SK-N-MC (cell line): Measurements from ENCODE around the gene PHF23.

Experiments used
- DNase-seq: peaks from one replicate; pipeline ENCODE4 v3.0.0-alpha.2; 2011; ENCODE audit warnings: low read depth, low spot score
- H3K27ac ChIP-seq: fragments of 200-600 bp; sonication (generic); 2 replicates; pipeline ENCODE4 v1.5.1; 2016; ENCODE audit warnings: mixed run types
- H3K36me3 ChIP-seq: fragments of 200-600 bp; sonication (generic); 2 replicates; pipeline ENCODE4 v1.6.1; 2017; ENCODE audit warnings: antibody characterized with exemption, low read length, mixed read lengths; ENCODE audit not compliant: insufficient read depth
- H3K4me3 ChIP-seq: fragments of 200-600 bp; sonication (generic); 2 replicates; pipeline ENCODE4 v1.5.1; 2016
- H3K9ac ChIP-seq: fragments of 200-600 bp; sonication (generic); 2 replicates; pipeline ENCODE4 v1.8.0; 2017; ENCODE audit warnings: mixed run types, mixed read lengths; ENCODE audit not compliant: insufficient read length
- H3K9me3 ChIP-seq: fragments of 200-600 bp; sonication (generic); 2 replicates; pipeline ENCODE4 v1.6.1; 2017; ENCODE audit warnings: low read depth, mild to moderate bottlenecking, antibody characterized with exemption, low read length, moderate library complexity, mixed read lengths
- EZH2 ChIP-seq: fragments of 200-600 bp; sonication (generic); IDR thresholded peaks from one replicate; pipeline ENCODE4 v1.6.1; 2017; ENCODE audit warnings: antibody characterized with exemption
- FOXP2 ChIP-seq: optimal IDR thresholded peaks from 2 replicates; pipeline ENCODE3; 2011; ENCODE audit warnings: mild to moderate bottlenecking, moderate library complexity; ENCODE audit not compliant: insufficient read depth; ENCODE audit errors: extremely low read length, control extremely low read depth
- POLR2AphosphoS5 ChIP-seq: IDR thresholded peaks from 2 replicates; pipeline ENCODE4 v1.6.1; 2012; ENCODE audit warnings: mild to moderate bottlenecking, low read depth, low read length, borderline replicate concordance

PHF23 gene

GRCh38 chr17:7280519-7281073, 41.3 kb upstream of the PHF23 start:
- H3K27ac ChIP-seq: no peak overlapping the region
- H3K36me3 ChIP-seq: no peaks in the 10 kb centered on the region
- H3K9ac ChIP-seq: peak overlapping the region; percentile 13
- TF ChIP-seq FOXP2 (no peak), EZH2 (no peak), POLR2AphosphoS5 (no peak)
- no peaks in the 10 kb centered on the region for H3K9me3 ChIP-seq
- DNase-seq: no peak
- H3K4me3 ChIP-seq: peak overlapping the region; percentile 87

DNA sequence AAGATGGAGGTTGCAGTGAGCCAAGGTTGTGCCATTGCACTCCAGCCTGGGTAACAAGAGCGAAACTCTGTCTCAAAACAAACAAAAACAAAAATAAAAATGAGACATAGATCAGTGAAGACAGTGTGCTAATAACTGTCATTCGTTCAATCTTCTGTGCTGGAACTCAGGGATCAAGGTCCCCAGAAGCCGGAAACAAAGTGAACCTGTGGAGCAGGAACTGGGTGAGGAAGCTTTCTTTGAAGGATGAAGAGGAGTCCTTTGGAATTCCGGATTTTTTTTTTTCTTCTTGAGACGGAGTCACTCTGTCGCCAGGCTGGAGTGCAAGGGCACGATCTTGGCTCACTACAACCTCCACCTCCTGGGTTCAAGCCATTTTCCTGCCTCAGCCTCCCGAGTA, 40.2 kb upstream of the PHF23 start:
- DNase-seq: no peak
- Histone ChIP-seq H3K4me3 (no peak overlapping the region), H3K9me3 (no peaks in the 10 kb centered on the region), H3K27ac (no peak overlapping the region), H3K36me3 (no peaks in the 10 kb centered on the region), H3K9ac (no peak overlapping the region)
- TF ChIP-seq EZH2 (no peak), POLR2AphosphoS5 (no peak), FOXP2 (no peak)

GRCh38 chr17:7266784-7267183, 27.5 kb upstream of the PHF23 start:
- no peak overlapping the region for H3K27ac ChIP-seq

DNA sequence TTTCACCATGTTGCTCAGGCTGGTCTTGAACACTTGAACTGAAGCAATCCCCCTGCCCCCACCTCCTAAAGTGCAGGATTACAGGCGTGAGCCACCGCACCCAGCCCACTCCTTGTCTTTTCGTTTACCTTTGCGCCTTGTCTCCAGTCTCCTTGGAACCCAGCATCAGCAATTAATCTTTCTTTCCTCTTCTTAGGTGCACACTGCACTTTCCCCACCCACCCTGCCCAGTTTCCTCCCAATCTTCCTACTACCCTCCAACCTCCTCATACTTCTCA, 24.5 kb upstream of the PHF23 start:
- no peak overlapping the region for H3K4me3 ChIP-seq
- TF ChIP-seq FOXP2 (no peak), EZH2 (no peak), POLR2AphosphoS5 (no peak)

More at GRCh38 chr17:7266784-7267183, 27.5 kb upstream of the PHF23 start:
- DNase-seq: no peak
- TF ChIP-seq EZH2 (no peak), POLR2AphosphoS5 (no peak), FOXP2 (no peak)
- Histone ChIP-seq H3K36me3 (no peaks in the 10 kb centered on the region), H3K4me3 (no peak overlapping the region), H3K9ac (no peak overlapping the region), H3K9me3 (no peaks in the 10 kb centered on the region)

DNA sequence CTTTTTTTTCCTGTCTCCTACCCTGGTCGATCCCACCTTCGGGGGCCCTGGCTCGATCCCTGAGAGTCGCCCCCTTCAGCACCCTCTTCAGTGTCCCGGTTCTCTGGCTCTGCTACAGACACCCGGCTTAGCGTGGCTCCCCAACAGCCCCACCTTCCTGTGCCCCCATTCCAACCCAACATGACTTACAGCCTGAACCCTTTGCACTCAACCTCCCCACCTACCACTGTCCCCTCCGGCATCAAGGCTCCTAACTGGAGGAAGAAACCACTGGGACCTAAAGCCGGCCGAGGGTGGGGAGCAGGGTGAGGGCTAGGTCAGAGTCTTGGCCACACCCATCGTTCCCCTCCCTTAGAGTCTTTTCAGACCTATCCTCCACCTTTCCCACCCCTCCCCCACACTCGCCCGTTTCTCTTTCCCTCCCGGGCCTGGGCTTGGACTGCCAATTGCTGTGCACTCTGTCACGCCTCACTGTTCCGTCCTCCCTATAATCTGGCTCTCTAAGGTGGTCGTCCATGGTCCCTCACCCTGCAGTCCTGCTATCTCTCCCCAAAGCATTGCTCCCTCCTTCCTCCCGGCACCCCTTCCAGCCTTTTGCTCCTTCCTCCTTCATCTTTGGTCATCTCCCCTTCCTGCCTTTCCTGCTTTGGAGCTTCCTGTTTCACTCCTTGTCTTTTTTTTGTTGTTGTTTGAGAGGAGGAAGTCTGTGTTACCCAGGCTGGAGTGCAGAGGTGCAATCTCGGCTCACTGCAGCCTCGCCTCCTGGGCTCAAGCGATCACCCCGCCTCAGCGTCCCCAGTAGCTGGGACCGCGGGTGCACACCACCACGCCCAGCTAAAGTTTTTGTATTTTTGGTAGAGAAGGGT, 23.9 kb upstream of the PHF23 start:
- H3K27ac ChIP-seq: no peak overlapping the region

More for the DNA sequence above, 24.5 kb upstream of the PHF23 start:
- DNase-seq: no peak
- Histone ChIP-seq H3K27ac (no peak overlapping the region), H3K9ac (no peak overlapping the region), H3K36me3 (peaks cover 13% of the 10 kb centered on the region), H3K9me3 (no peaks in the 10 kb centered on the region)

DNA sequence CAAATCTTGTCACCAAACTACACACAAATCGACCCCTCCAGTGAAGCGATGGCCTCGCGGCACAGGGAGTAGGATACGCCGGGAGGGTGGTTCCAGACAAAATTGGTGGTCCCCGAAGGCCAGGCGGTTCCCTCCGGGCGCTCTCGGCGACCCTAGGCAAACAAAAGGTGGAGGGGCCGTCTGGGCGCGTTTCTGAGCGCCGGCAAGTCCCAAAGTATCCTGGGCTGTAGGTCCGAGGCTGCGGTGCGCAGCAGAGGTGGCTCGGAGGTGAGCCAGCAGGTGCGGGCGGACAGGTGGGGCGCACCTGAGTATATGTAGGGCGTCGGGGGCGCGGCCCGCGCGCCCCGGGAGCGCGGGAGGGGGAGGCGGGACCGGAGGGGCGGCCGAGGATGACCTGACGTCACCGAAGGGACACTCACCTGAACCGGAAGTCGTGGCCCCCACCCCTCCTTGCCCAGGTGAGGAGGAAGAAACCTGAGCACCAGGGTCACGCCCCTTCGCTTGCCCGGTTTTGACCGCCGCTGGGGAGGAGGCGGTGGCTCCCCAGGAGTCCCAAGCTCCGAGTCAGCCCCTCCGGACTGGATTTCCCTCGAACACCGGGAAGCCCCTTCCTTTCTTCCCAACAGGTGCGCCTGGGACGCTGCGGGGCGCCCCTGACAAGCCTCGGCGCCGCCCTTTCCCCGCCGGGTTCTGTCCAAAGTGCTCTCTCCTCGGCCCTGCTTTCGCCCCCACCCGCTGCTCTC, 23.1 kb upstream of the PHF23 start, which contains the start of gene CLDN7:
TSS of gene CLDN7 (minus strand) at position 287 of the 743 bp plus-strand sequence. CDS start 435 bp downstream, outside the sequence.
- Histone ChIP-seq H3K27ac (no peak within 1 kb of the TSS), H3K9ac (no peak within 1 kb of the TSS), H3K4me3 (no peak within 1 kb of the TSS), H3K36me3 (peaks cover 17% of the 10 kb centered on the region), H3K9me3 (no peaks in the 10 kb centered on the region)
- no peak for DNase-seq
- TF ChIP-seq EZH2: no peak
- no peak for TF ChIP-seq POLR2AphosphoS5
- no peak for TF ChIP-seq FOXP2

More for the DNA sequence above, 23.9 kb upstream of the PHF23 start:
- DNase-seq: no peak
- Histone ChIP-seq H3K9me3 (no peaks in the 10 kb centered on the region), H3K4me3 (no peak overlapping the region), H3K36me3 (peaks cover 17% of the 10 kb centered on the region), H3K9ac (no peak overlapping the region)
- no peak for TF ChIP-seq FOXP2
- TF ChIP-seq POLR2AphosphoS5: no peak
- no peak for TF ChIP-seq EZH2

DNA sequence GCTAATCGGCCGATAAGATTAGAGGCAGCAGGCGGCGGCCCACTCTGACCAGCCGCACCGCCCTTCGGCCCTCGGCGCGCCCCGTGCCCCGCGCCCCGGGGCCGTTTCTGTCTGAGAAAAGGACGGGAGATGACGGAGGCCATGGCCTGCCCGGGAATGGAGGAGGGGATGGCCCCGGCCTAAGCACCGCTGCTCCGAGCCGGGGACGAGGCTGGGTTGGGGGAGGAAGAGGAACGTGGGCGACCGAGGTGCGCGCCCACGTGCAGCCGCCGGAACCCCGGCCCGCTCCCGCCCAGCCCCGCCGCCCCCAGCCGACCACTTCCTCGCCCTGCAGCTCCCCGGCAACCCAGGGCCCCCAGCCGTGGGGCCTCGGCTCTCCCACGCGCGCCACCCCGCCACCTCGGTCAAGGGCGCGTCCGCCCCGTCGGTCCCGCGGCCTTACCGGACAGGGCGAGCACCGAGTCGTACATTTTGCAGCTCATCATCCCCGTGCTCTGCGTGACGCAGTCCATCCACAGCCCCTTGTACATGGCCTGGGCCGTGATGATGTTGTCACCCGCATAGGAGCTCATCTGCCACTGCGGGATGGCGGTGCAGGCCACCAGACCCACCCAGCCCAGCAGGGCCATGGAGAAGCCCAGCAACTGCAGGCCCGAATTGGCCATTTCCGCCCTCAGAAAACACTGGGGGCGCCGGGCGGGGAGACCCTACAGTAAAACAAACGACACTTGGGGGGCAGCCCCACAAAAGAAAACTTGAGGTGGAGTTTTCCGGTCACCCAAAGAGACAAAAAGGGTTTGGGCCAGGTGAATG, 22.3 kb upstream of the PHF23 start:
- H3K9ac ChIP-seq: no peak overlapping the region
- TF ChIP-seq EZH2 (no peak), FOXP2 (no peak)
- H3K9me3 ChIP-seq: no peaks in the 10 kb centered on the region
- H3K4me3 ChIP-seq: no peak overlapping the region
- H3K36me3 ChIP-seq: peaks cover 17% of the 10 kb centered on the region
- H3K27ac ChIP-seq: no peak overlapping the region
- no peak for DNase-seq

DNA sequence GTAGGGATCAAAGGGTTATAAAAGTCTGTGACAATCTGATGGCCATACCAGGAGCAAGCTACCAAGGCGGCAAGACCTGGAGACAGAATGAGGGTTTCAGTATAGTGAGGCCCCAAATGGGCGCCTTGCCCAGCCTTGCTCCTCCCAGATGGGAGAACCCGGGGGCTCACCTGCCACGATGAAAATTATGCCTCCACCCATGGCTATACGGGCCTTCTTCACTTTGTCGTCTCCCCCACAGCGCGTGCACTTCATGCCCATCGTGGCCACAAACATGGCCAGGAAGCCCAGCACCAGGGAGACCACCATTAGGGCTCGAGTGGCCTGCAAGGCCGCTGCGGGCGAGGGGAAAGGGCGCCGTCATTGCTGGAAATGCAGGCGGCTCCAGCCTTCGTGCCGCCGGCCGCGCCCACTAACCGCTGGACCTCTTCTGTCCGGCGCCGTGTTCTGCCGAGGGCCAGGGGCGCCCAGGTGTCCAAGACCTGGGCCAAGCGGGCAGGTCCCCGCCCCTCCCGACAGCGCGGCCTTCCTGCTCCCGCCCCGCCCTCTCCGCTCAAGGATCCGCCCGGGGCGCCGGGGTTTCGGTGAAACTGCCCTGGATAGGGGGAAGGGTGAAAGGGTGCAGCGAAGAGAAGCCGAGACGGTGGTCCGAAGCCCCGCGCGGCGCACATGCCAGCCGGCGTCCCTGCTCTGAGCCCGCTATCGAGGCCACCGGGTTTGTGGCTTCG, 21.6 kb upstream of the PHF23 start:
- H3K9me3 ChIP-seq: no peaks in the 10 kb centered on the region
- peaks cover 17% of the 10 kb centered on the region for H3K36me3 ChIP-seq
- no peak for TF ChIP-seq FOXP2
- TF ChIP-seq POLR2AphosphoS5: no peak
- TF ChIP-seq EZH2: no peak
- H3K9ac ChIP-seq: no peak overlapping the region
- H3K27ac ChIP-seq: no peak overlapping the region
- no peak for DNase-seq
- H3K4me3 ChIP-seq: no peak overlapping the region
